GM23338 (cell line): Measurements from ENCODE around the gene IFT43. TPM values are rescaled to one million over a fixed set of nuclear protein-coding genes. Genes with fewer than 3 reads are reported as not detected.

Source experiments
- CREB1 ChIP-seq: fragments of 250-450 bp; sonication (Bioruptor Pico); IDR thresholded peaks from 2 replicates; pipeline ENCODE4 v1.5.0; 2020; ENCODE audit warnings: low read depth, mild to moderate bottlenecking, moderate library complexity
- ETS1 ChIP-seq: IDR thresholded peaks from 2 replicates; pipeline ENCODE4 v1.6.1; 2016; ENCODE audit warnings: antibody characterized with exemption
- EZH2phosphoT487 ChIP-seq: fragments of 200-600 bp; sonication (generic); IDR thresholded peaks from one replicate; pipeline ENCODE4 v1.8.1; 2018; ENCODE audit warnings: antibody characterized with exemption; ENCODE audit not compliant: unreplicated experiment
- JUNB ChIP-seq: IDR thresholded peaks from one replicate; pipeline ENCODE4 v1.6.1; 2016; ENCODE audit warnings: antibody characterized with exemption; ENCODE audit not compliant: unreplicated experiment
- NANOG ChIP-seq: IDR thresholded peaks from 2 replicates; pipeline ENCODE4 v1.6.1; 2016; ENCODE audit warnings: antibody characterized with exemption, borderline replicate concordance
- REST ChIP-seq: IDR thresholded peaks from one replicate; pipeline ENCODE4 v1.6.1; 2018; ENCODE audit warnings: antibody characterized with exemption; ENCODE audit not compliant: unreplicated experiment
- STAT1 ChIP-seq: IDR thresholded peaks from one replicate; pipeline ENCODE4 v1.6.1; 2016; ENCODE audit warnings: antibody characterized with exemption; ENCODE audit not compliant: unreplicated experiment
- polyA plus RNA-seq: library from polyadenylated mRNA; unstranded; fragments of >200 nt; fragmentation: Nextera tagmentation; extraction: Ambion mirVana; gene quantifications from 2 replicates; pipeline ENCODE4 v1.2.1, GENCODE V29; 2016
- total RNA-seq: library from RNA; depleted of rRNA; stranded (reverse); fragments of >200 nt; shearing (Covaris generic); gene quantifications from 2 replicates; pipeline ENCODE4 v1.2.3, GENCODE V29; 2014
- TF ChIP-seq, protein P1 (sequence below): fragments of 250-450 bp; sonication (Bioruptor Pico); IDR thresholded peaks from 2 replicates; pipeline ENCODE4 v1.5.0; 2020; ENCODE audit warnings: mild to moderate bottlenecking, moderate library complexity

IFT43 gene
- total and polyA plus RNA-seq, 2 experiments from 2014 or later = 21.5 to 43.1 TPM

DNA sequence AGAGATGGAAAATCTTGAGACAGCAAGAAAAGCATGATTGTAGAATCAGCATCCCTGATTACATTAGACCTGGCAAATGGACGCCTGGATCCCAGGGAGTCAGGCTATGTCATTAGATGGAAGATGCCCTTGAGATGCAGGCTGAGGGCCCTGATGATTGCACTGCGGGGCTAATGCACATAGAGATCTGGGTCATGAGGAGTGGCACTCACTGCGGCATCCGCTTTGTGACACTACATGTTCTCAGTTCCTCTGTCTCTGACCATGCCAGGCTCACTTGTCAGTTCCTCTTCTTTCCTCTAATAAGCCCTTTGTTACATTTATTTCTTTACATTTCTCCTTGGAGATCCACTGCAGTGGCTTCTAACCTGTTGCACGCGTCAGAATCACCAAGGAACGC lies 96.1 kb downstream of the IFT43 start (continued):
- TF ChIP-seq, protein P1, sequence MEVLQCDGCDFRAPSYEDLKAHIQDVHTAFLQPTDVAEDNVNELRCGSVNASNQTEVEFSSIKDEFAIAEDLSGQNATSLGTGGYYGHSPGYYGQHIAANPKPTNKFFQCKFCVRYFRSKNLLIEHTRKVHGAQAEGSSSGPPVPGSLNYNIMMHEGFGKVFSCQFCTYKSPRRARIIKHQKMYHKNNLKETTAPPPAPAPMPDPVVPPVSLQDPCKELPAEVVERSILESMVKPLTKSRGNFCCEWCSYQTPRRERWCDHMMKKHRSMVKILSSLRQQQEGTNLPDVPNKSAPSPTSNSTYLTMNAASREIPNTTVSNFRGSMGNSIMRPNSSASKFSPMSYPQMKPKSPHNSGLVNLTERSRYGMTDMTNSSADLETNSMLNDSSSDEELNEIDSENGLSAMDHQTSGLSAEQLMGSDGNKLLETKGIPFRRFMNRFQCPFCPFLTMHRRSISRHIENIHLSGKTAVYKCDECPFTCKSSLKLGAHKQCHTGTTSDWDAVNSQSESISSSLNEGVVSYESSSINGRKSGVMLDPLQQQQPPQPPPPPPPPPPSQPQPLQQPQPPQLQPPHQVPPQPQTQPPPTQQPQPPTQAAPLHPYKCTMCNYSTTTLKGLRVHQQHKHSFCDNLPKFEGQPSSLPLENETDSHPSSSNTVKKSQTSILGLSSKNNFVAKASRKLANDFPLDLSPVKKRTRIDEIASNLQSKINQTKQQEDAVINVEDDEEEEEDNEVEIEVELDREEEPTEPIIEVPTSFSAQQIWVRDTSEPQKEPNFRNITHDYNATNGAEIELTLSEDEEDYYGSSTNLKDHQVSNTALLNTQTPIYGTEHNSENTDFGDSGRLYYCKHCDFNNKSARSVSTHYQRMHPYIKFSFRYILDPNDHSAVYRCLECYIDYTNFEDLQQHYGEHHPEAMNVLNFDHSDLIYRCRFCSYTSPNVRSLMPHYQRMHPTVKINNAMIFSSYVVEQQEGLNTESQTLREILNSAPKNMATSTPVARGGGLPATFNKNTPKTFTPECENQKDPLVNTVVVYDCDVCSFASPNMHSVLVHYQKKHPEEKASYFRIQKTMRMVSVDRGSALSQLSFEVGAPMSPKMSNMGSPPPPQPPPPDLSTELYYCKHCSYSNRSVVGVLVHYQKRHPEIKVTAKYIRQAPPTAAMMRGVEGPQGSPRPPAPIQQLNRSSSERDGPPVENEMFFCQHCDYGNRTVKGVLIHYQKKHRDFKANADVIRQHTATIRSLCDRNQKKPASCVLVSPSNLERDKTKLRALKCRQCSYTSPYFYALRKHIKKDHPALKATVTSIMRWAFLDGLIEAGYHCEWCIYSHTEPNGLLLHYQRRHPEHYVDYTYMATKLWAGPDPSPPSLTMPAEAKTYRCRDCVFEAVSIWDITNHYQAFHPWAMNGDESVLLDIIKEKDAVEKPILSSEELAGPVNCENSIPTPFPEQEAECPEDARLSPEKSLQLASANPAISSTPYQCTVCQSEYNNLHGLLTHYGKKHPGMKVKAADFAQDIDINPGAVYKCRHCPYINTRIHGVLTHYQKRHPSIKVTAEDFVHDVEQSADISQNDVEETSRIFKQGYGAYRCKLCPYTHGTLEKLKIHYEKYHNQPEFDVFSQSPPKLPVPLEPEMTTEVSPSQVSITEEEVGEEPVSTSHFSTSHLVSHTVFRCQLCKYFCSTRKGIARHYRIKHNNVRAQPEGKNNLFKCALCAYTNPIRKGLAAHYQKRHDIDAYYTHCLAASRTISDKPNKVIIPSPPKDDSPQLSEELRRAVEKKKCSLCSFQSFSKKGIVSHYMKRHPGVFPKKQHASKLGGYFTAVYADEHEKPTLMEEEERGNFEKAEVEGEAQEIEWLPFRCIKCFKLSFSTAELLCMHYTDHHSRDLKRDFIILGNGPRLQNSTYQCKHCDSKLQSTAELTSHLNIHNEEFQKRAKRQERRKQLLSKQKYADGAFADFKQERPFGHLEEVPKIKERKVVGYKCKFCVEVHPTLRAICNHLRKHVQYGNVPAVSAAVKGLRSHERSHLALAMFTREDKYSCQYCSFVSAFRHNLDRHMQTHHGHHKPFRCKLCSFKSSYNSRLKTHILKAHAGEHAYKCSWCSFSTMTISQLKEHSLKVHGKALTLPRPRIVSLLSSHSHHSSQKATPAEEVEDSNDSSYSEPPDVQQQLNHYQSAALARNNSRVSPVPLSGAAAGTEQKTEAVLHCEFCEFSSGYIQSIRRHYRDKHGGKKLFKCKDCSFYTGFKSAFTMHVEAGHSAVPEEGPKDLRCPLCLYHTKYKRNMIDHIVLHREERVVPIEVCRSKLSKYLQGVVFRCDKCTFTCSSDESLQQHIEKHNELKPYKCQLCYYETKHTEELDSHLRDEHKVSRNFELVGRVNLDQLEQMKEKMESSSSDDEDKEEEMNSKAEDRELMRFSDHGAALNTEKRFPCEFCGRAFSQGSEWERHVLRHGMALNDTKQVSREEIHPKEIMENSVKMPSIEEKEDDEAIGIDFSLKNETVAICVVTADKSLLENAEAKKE (CRISPR knock-in tag) = no peak
- TF ChIP-seq ETS1 (no peak), NANOG (no peak), CREB1 (CRISPR knock-in tag) (no peak), REST (no peak), JUNB (no peak), STAT1 (no peak), EZH2phosphoT487 (no peak)
